Panc1 (cell line): Measurements from ENCODE around the gene IRF2. TPM values are rescaled to one million over a fixed set of nuclear protein-coding genes. Genes with fewer than 3 reads are reported as not detected.

Experiments
- ATAC-seq: fragments of 200-7000 bp; cut with Tn5 transposase; 2 replicates; pipeline ENCODE4 v1.9.1; 2020; ENCODE audit warnings: mild to moderate bottlenecking, moderate library complexity
- BruUV-seq: library from RNA; stranded (reverse); fragments of 400-500 nt; replicated peaks from 2 replicates; lab custom pipeline; 2021; lab: Mats Ljungman, UMichigan
- CTCF ChIA-PET: fragments of 300-600 bp; sonication (Branson Sonifier 250); formaldehyde crosslinking; loops from one replicate; lab custom pipeline; 2022; ENCODE audit warnings: antibody characterized with exemption; lab: Charles Lee
- POLR2A ChIA-PET: fragments of 300-600 bp; sonication (Branson Sonifier 250); formaldehyde crosslinking; loops from one replicate; lab custom pipeline; 2022; ENCODE audit warnings: antibody characterized with exemption; lab: Charles Lee
- DNase-seq: peaks from one replicate; pipeline ENCODE4 v3.0.0-alpha.2; 2010; ENCODE audit warnings: low read depth, low spot score
- H3K27ac ChIP-seq: 2 replicates; pipeline ENCODE4 v1.5.1; 2011; ENCODE audit warnings: mild to moderate bottlenecking, low read length, inconsistent platforms
- H3K27me3 ChIP-seq: fragments of 200-500 bp; sonication (Bioruptor generic); 2 replicates; pipeline ENCODE4 v1.6.0; 2014; ENCODE audit warnings: low read length, inconsistent platforms; ENCODE audit not compliant: control insufficient read depth, insufficient read depth
- H3K36me3 ChIP-seq: fragments of 200-500 bp; sonication (Bioruptor generic); 2 replicates; pipeline ENCODE4 v1.5.1; 2014; ENCODE audit warnings: inconsistent platforms, mild to moderate bottlenecking, low read length, moderate library complexity; ENCODE audit not compliant: control insufficient read depth, insufficient read depth
- H3K4me1 ChIP-seq: 2 replicates; pipeline ENCODE4 v1.5.1; 2011; ENCODE audit warnings: inconsistent platforms, mild to moderate bottlenecking, low read length, moderate library complexity; ENCODE audit not compliant: control insufficient read depth, insufficient read depth
- H3K4me3 ChIP-seq, 2 experiments: 2 replicates each; pipeline ENCODE4 v1.5.1; 2011 to 2012; ENCODE audit warnings: low read depth in 2 of 2, low read length in 2 of 2, mild to moderate bottlenecking in 2 of 2, inconsistent platforms in 1 of 2, moderate library complexity in 1 of 2
- H3K9me3 ChIP-seq: fragments of 200-500 bp; sonication (Bioruptor generic); 2 replicates; pipeline ENCODE4 v1.5.1; 2014; ENCODE audit warnings: low read depth, mild to moderate bottlenecking, inconsistent platforms, low read length, moderate library complexity; ENCODE audit not compliant: control insufficient read depth, insufficient read depth
- POLR2AphosphoS5 ChIP-seq: IDR thresholded peaks from 2 replicates; pipeline ENCODE4 v1.6.1; 2012; ENCODE audit warnings: mild to moderate bottlenecking, low read depth, low read length, moderate library complexity
- SIN3A ChIP-seq: IDR thresholded peaks from 2 replicates; pipeline ENCODE4 v1.6.1; 2012; ENCODE audit warnings: low read depth, mild to moderate bottlenecking, low read length, moderate library complexity, borderline replicate concordance; ENCODE audit not compliant: insufficient read depth
- TCF7L2 ChIP-seq: IDR thresholded peaks from 2 replicates; pipeline ENCODE4 v1.6.1; 2011; ENCODE audit warnings: mild to moderate bottlenecking, low read depth, low read length, inconsistent platforms
- in situ Hi-C: cut with HindIII; loops from 2 replicates; pipeline ENCODE4 v1.10.0; 2016; ENCODE audit warnings: low sequenced_read_pairs, low pct_unique_long_range_greater_than_20kb
- intact Hi-C: fragments of 100-400 bp; cut with micrococcal nuclease; formaldehyde crosslinking; loops from one replicate; pipeline ENCODE4 v1.10.0; 2022; ENCODE audit not compliant: unreplicated experiment
- total RNA-seq: library from RNA; stranded (reverse); gene quantifications from one replicate; pipeline ENCODE4 v1.2.1, GENCODE V29; 2021; ENCODE audit not compliant: unreplicated experiment
- TF ChIP-seq, protein P1 (sequence below): fragments of 450-650 bp; IDR thresholded peaks from 2 replicates; pipeline ENCODE4 v1.5.1; 2017; ENCODE audit warnings: mild to moderate bottlenecking
- TF ChIP-seq, protein P2 (sequence below), 2 experiments: IDR thresholded peaks; 2 replicates each; pipeline ENCODE4 v1.6.1; 2011 to 2012; ENCODE audit warnings: low read depth in 2 of 2, control low read depth in 1 of 2, low read length in 1 of 2, mild to moderate bottlenecking in 1 of 2, moderate library complexity in 1 of 2; ENCODE audit not compliant: insufficient read depth in 1 of 2

Gene IRF2
- total RNA-seq, 1 experiment from 2014 or later = 16.2 TPM

DNA sequence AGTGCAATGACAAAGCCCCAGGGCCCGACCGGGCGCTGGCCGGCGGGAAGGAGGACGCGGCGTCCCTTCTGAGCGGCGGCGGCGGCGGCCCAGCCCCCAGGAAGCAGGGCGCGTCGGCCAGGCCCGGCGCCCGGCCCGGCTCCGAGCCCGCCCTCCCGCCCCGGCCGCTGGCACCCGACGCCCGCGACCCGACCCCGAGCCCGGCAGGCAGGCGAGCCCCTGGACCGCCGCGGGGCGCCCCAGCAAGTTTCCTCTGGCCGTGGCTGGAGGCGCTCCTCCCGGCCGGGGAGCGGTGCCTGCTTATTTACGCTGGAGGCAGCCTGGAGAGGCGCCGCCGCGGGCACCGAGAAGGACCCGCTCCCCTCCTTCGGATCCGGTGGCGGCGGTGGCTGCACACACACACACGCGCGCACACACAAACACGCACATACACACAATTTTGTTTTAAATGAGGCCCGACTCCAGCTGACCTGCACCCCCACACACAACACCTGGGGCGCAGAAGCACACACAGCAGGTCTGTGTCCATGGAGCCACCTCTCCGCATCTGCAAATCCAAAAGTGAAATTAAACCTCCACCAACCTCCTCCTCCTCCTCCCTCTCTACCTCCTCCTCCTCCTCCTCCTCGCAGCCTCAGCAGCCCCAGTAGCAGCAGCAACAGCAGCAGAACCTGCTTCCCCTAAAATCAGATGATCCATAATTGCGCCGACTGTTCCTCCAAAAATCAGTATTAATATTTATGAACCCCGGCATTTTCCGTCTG lies 669 bp downstream of the IRF2 start:
- no peaks in the 10 kb centered on the region for H3K27me3 ChIP-seq
- DNase-seq (no peak), ATAC-seq (peak; percentile 3)
- peaks cover 9% of the 10 kb centered on the region for H3K4me1 ChIP-seq
- intact Hi-C loops (loop anchor here (10.0 kb wide), 2 partner anchors 61 to 189 kb away; no protein-coding TSS in a partner anchor), in situ Hi-C loops (no loop called here)
- peak overlapping the region; percentile 92 for H3K27ac ChIP-seq
- peak overlapping the region; percentile 62 to 89 for H3K4me3 ChIP-seq
- no peaks in the 10 kb centered on the region for H3K36me3 ChIP-seq
- POLR2A ChIA-PET = interaction anchor here (0.6 kb wide), 1 partner anchor 30 kb away, joined by 3 read pairs; no protein-coding TSS in a partner anchor
- no peak for TF ChIP-seq POLR2AphosphoS5
- 0 out of 2 replicates have a peak, but pooled peaks have one; percentile 7 for TF ChIP-seq SIN3A
- TF ChIP-seq, protein P1, sequence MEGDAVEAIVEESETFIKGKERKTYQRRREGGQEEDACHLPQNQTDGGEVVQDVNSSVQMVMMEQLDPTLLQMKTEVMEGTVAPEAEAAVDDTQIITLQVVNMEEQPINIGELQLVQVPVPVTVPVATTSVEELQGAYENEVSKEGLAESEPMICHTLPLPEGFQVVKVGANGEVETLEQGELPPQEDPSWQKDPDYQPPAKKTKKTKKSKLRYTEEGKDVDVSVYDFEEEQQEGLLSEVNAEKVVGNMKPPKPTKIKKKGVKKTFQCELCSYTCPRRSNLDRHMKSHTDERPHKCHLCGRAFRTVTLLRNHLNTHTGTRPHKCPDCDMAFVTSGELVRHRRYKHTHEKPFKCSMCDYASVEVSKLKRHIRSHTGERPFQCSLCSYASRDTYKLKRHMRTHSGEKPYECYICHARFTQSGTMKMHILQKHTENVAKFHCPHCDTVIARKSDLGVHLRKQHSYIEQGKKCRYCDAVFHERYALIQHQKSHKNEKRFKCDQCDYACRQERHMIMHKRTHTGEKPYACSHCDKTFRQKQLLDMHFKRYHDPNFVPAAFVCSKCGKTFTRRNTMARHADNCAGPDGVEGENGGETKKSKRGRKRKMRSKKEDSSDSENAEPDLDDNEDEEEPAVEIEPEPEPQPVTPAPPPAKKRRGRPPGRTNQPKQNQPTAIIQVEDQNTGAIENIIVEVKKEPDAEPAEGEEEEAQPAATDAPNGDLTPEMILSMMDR = no peak
- TF ChIP-seq TCF7L2 = no peak
- TF ChIP-seq, protein P2, sequence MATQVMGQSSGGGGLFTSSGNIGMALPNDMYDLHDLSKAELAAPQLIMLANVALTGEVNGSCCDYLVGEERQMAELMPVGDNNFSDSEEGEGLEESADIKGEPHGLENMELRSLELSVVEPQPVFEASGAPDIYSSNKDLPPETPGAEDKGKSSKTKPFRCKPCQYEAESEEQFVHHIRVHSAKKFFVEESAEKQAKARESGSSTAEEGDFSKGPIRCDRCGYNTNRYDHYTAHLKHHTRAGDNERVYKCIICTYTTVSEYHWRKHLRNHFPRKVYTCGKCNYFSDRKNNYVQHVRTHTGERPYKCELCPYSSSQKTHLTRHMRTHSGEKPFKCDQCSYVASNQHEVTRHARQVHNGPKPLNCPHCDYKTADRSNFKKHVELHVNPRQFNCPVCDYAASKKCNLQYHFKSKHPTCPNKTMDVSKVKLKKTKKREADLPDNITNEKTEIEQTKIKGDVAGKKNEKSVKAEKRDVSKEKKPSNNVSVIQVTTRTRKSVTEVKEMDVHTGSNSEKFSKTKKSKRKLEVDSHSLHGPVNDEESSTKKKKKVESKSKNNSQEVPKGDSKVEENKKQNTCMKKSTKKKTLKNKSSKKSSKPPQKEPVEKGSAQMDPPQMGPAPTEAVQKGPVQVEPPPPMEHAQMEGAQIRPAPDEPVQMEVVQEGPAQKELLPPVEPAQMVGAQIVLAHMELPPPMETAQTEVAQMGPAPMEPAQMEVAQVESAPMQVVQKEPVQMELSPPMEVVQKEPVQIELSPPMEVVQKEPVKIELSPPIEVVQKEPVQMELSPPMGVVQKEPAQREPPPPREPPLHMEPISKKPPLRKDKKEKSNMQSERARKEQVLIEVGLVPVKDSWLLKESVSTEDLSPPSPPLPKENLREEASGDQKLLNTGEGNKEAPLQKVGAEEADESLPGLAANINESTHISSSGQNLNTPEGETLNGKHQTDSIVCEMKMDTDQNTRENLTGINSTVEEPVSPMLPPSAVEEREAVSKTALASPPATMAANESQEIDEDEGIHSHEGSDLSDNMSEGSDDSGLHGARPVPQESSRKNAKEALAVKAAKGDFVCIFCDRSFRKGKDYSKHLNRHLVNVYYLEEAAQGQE (IDR thresholded peaks at IDR 0.05; ENCODE audit: insufficient read depth in 1 of 2, low read depth in 2 of 2, low read length in 1 of 2) = no peak
- CTCF ChIA-PET = no interaction called here
- BruUV-seq = no TSS peak
- no peaks in the 10 kb centered on the region for H3K9me3 ChIP-seq

DNA sequence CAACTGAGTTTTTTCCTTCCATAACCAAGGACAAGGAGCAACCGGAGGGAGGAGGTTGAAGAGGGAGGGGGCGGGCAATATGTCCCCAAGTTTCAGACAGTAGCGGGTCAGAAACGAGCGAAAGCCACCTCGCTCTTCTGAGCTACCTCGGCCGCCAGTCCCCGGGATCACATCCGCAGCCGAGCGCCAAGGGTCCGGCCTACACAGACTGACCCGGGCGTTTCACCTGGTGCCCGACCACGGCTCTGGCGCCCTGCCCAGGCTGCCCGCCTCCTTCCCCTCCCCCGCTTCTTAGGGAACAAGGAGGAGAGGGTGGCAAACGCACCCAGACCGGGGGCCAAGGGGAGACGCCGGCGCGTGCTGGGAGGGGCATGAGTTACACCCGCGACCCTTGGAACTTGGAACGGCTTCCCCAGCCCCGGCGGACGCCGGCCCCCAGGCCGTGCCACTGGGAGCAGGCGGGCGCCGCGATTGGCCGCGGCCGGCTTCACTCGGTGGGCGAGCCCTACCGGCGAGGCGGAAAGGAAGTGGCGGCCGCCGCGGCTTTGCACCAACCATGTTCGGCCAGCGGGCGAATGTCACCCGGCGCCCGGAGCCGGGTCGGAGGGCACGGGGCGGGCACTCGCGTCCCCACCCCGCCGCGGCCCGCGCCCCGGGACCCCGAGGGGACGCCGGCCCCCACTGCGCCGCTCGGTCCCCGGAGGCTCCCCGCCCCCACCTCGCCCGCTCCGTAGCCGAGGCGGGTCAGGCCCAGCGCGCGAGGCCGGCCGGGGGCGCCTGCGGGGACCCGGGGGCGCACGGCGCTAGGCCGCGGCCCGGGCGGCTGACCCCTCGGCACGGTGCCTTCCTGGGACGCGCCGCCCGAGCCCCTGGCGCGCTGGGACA lies 1.5 kb downstream of the IRF2 start:
- POLR2A ChIA-PET = no interaction called here

More for the DNA sequence above, 1.5 kb downstream of the IRF2 start:
- Histone ChIP-seq H3K36me3 (no peaks in the 10 kb centered on the region), H3K4me3 (peak overlapping the region; percentile 66 to 89), H3K4me1 (peaks cover 9% of the 10 kb centered on the region), H3K9me3 (no peaks in the 10 kb centered on the region), H3K27me3 (no peaks in the 10 kb centered on the region), H3K27ac (peak overlapping the region; percentile 91)
- ATAC-seq (peak; percentile 80), DNase-seq (no peak)
- in situ Hi-C loops = no loop called here
- CTCF ChIA-PET = no interaction called here
- intact Hi-C loops = loop anchor here (10.0 kb wide), 2 partner anchors 62 to 188 kb away; no protein-coding TSS in a partner anchor
- TF ChIP-seq, protein P2 (IDR thresholded peaks at IDR 0.05; ENCODE audit: insufficient read depth in 1 of 2, low read depth in 2 of 2, low read length in 1 of 2) = no peak
- TF ChIP-seq, protein P1 = no peak
- TF ChIP-seq SIN3A (no peak), POLR2AphosphoS5 (peak; percentile 53), TCF7L2 (peak; percentile 50; the same call in 1 of the 2 replicates)
- no TSS peak for BruUV-seq
